Measurements from ENCODE around the gene PHOX2A. TPM values are rescaled to one million over a fixed set of nuclear protein-coding genes. Genes with fewer than 3 reads are reported as not detected.
"Not testable (repeated sequence)": the region's sequence is repeated elsewhere in the genome, so short reads cannot be mapped to it uniquely, and the experiment has no call there.

Gene PHOX2A
- total RNA-seq, 1 donor from 2014 or later = not detected

DNA sequence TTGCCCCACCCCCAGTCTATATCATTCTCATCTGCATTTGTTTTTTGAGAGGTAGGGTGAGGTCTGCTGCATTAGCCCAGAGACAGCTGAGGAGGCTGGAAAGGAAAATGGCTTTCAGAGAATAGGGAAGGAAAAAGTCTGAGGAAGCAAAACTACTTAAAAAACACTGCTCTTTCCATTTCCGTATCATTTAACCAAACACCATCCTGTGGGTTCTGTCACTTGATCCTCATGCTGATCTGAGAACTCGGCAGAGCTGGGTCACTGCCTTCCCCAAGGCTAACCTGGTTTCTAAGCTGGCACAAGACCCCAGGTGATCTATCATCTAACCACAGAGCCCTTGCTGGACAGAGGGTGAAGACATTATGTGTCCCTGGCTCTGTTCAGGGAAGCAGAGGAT lies 26.1 kb downstream of the PHOX2A start:
- Mint-ChIP-seq H3K27me3 (ENCODE audit: unreplicated experiment) (peaks cover 51% of the 10 kb centered on the region), H3K27ac (ENCODE audit: unreplicated experiment) (no peak overlapping the region), H3K4me3 (ENCODE audit: unreplicated experiment) (no peak overlapping the region), H3K4me1 (ENCODE audit: unreplicated experiment) (peaks cover 9% of the 10 kb centered on the region), H3K36me3 (ENCODE audit: unreplicated experiment) (no peaks in the 10 kb centered on the region), H3K9me3 (ENCODE audit: unreplicated experiment) (no peaks in the 10 kb centered on the region)
- TF ChIP-seq, protein P1, sequence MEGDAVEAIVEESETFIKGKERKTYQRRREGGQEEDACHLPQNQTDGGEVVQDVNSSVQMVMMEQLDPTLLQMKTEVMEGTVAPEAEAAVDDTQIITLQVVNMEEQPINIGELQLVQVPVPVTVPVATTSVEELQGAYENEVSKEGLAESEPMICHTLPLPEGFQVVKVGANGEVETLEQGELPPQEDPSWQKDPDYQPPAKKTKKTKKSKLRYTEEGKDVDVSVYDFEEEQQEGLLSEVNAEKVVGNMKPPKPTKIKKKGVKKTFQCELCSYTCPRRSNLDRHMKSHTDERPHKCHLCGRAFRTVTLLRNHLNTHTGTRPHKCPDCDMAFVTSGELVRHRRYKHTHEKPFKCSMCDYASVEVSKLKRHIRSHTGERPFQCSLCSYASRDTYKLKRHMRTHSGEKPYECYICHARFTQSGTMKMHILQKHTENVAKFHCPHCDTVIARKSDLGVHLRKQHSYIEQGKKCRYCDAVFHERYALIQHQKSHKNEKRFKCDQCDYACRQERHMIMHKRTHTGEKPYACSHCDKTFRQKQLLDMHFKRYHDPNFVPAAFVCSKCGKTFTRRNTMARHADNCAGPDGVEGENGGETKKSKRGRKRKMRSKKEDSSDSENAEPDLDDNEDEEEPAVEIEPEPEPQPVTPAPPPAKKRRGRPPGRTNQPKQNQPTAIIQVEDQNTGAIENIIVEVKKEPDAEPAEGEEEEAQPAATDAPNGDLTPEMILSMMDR (IDR thresholded peaks at IDR 0.05) = no peak
- DNase-seq (ENCODE audit: extremely low spot score, unreplicated experiment) = peak; percentile 17

DNA sequence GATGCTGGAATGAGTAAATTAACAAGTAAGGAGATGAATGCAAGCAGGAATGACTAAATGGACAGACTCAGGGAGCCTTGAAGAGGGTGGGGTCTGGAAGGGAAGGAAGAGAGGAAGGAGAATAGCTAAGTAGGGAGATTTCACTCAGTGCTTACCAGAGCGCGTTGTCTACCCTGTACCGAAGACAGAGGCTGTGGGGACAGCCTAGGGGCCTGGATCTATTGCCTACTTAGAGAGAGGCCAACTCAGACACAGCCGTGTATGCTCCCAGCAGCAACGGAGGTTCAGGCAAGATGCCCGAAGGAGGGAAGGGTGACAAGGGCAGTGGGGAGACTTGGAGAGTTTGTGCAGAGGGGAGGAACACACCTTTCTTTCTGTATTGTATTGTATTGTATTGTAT lies 27.3 kb downstream of the PHOX2A start, which contains the start of gene FOLR2:
FOLR2 (plus strand) TSS at position 157 of the 400 bp plus-strand sequence. CDS start 1,791 bp downstream, outside the sequence.
- no peak within 1 kb of the TSS for H3K27ac Mint-ChIP-seq (ENCODE audit: unreplicated experiment)
- H3K27me3 Mint-ChIP-seq (ENCODE audit: unreplicated experiment) = peaks cover 60% of the 10 kb centered on the region
- TF ChIP-seq, protein P1 (IDR thresholded peaks at IDR 0.05) = no peak
- H3K36me3 Mint-ChIP-seq (ENCODE audit: unreplicated experiment) = no peaks in the 10 kb centered on the region
- no peaks in the 10 kb centered on the region for H3K4me1 Mint-ChIP-seq (ENCODE audit: unreplicated experiment)
- no peak within 1 kb of the TSS for H3K4me3 Mint-ChIP-seq (ENCODE audit: unreplicated experiment)
- H3K9me3 Mint-ChIP-seq (ENCODE audit: unreplicated experiment) = no peaks in the 10 kb centered on the region
- peak; percentile 63 for DNase-seq (ENCODE audit: extremely low spot score, unreplicated experiment)

GRCh38 chr11:72209101-72209500 lies 34.9 kb downstream of the PHOX2A start:
- peaks cover 41% of the 10 kb centered on the region for H3K27me3 Mint-ChIP-seq (ENCODE audit: unreplicated experiment)
- H3K36me3 Mint-ChIP-seq (ENCODE audit: unreplicated experiment) = no peaks in the 10 kb centered on the region
- no peak for DNase-seq (ENCODE audit: extremely low spot score, unreplicated experiment)
- H3K4me1 Mint-ChIP-seq (ENCODE audit: unreplicated experiment) = peaks cover 9% of the 10 kb centered on the region
- peaks cover 10% of the 10 kb centered on the region for H3K9me3 Mint-ChIP-seq (ENCODE audit: unreplicated experiment)
- H3K4me3 Mint-ChIP-seq (ENCODE audit: unreplicated experiment) = no peak overlapping the region
- TF ChIP-seq, protein P1 (IDR thresholded peaks at IDR 0.05) = no peak
- H3K27ac Mint-ChIP-seq (ENCODE audit: unreplicated experiment) = no peak overlapping the region

GRCh38 chr11:72208281-72208680 lies 35.7 kb downstream of the PHOX2A start:
- H3K4me3 Mint-ChIP-seq (ENCODE audit: unreplicated experiment) = no peak overlapping the region
- H3K27ac Mint-ChIP-seq (ENCODE audit: unreplicated experiment) = no peak overlapping the region
- no peaks in the 10 kb centered on the region for H3K36me3 Mint-ChIP-seq (ENCODE audit: unreplicated experiment)
- DNase-seq (ENCODE audit: extremely low spot score, unreplicated experiment) = no peak
- H3K27me3 Mint-ChIP-seq (ENCODE audit: unreplicated experiment) = peaks cover 35% of the 10 kb centered on the region
- H3K9me3 Mint-ChIP-seq (ENCODE audit: unreplicated experiment) = peaks cover 10% of the 10 kb centered on the region
- peaks cover 9% of the 10 kb centered on the region for H3K4me1 Mint-ChIP-seq (ENCODE audit: unreplicated experiment)
- TF ChIP-seq, protein P1 (IDR thresholded peaks at IDR 0.05) = no peak

- not testable (repeated sequence) for H3K4me3 Mint-ChIP-seq (ENCODE audit: unreplicated experiment); H3K9me3 Mint-ChIP-seq (ENCODE audit: unreplicated experiment); H3K27ac Mint-ChIP-seq (ENCODE audit: unreplicated experiment); H3K36me3 Mint-ChIP-seq (ENCODE audit: unreplicated experiment); DNase-seq (ENCODE audit: extremely low spot score, unreplicated experiment); H3K4me1 Mint-ChIP-seq (ENCODE audit: unreplicated experiment)
- H3K27me3 Mint-ChIP-seq (ENCODE audit: unreplicated experiment) = peaks cover 23% of the 10 kb centered on the region
Measured at GRCh38 chr11:72206794-72207193, 37.2 kb downstream of the PHOX2A start.

DNA sequence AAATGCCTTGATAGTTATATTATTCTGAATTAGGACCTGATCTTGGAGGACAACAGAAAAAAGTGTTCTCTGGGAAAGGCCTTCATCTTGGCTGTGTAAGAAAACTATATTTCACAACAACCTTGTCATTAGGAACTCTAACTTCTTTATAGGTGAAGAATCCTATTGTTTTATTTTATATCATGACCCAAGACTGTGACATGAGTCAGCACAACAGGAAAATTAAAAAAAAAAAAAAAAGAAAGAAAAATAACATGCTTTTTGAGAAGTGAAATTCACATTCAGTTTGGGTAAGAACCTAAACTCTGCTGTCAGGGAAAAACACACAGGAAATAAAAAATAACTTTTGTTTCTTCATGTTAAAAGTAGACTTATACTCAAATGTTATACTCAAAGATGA lies 39.1 kb downstream of the PHOX2A start:
- Mint-ChIP-seq H3K36me3 (ENCODE audit: unreplicated experiment) (no peaks in the 10 kb centered on the region), H3K27me3 (ENCODE audit: unreplicated experiment) (peaks cover 9% of the 10 kb centered on the region), H3K4me3 (ENCODE audit: unreplicated experiment) (no peak overlapping the region), H3K9me3 (ENCODE audit: unreplicated experiment) (peaks cover 8% of the 10 kb centered on the region), H3K27ac (ENCODE audit: unreplicated experiment) (peak overlapping the region; percentile 40), H3K4me1 (ENCODE audit: unreplicated experiment) (peaks cover 9% of the 10 kb centered on the region)
- TF ChIP-seq, protein P1 (IDR thresholded peaks at IDR 0.05) = no peak
- DNase-seq (ENCODE audit: extremely low spot score, unreplicated experiment) = no peak
